ENCODE data around the gene NT5C3A.

Gene NT5C3A

DNA sequence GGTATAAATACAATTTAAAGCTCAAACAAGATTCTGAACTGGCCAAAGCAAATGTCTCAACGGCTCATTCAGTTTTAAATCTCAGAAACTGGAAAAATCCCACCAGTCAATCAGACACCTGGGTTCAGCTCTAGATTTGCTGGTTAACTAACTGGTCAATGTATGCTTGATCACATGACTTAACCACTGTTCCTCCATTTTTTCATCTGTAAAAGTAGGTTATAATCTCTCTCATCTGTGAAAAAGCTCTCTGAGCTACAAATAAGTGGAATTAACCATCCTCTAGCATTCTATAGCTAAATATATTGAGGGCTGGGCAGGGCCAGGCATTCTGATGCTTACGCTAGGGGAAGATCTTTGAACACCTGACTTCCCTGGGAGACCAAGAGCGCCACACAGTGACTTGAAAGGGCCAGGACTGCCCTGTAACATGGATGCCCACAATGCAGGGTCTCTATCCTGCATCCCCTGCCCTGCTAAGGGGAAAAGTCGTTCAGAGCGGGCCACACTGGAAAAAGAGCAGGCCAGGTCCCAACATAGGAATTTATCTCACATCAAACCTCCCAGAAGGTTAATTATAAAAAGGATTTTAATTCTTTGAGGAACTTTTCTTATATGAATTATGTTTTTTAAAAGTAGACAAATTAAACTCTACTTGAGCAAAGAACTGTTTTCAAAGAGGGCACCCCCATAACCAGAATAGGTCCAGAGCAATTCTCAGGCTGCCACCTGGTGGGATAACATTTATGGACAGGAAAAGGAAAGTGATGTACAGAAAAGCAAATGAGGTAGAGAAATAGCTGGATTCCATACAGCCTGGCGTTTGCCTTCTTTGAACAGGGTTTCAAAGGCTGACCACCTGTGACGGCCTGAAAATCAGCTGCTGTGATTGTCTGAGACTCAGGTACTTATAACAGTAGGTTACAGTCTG is 44.8 kb upstream of the NT5C3A start:
- TF ChIP-seq MZF1 (tag by site-specific recombination; IDR thresholded peaks at IDR 0.05; ENCODE audit: borderline replicate concordance) (no peak), EGR2 (tag by site-specific recombination; IDR thresholded peaks at IDR 0.05; ENCODE audit: low read depth) (no peak), ZNF777 (tag by site-specific recombination; IDR thresholded peaks at IDR 0.05; ENCODE audit: borderline replicate concordance) (no peak), ZNF654 (tag by site-specific recombination; IDR thresholded peaks at IDR 0.05; ENCODE audit: low read depth) (peak; percentile 26), ZNF792 (tag by site-specific recombination; IDR thresholded peaks at IDR 0.05) (no peak), ZBTB20 (tag by site-specific recombination; IDR thresholded peaks at IDR 0.05) (peak; percentile 65)
- ChIA-PET POLR2A (interaction anchor here (0.6 to 2.5 kb wide), 3 partner anchors 23 to 218 kb away, joined by 3 to 17 read pairs (median 5); partner anchors contain the start of genes BBS9 and NT5C3A), CTCF (interaction anchor here (0.5 to 3.7 kb wide), 27 partner anchors 10 to 560 kb away, joined by 3 to 22 read pairs (median 3); partner anchors contain the start of gene NT5C3A)
- Histone ChIP-seq H3K27ac (ENCODE audit: extremely low read depth, low read depth, low read length) (no peak overlapping the region), H3K4me1 (ENCODE audit: control insufficient read depth, insufficient read depth, low read length) (peaks cover 10% of the 10 kb centered on the region), H3K4me3 (ENCODE audit: low read depth, low read length) (peak overlapping the region; percentile 93), H3K36me3 (ENCODE audit: control insufficient read depth in 2 of 2, insufficient read depth in 1 of 2, low read length in 2 of 2) (peaks cover 7 to 12% of the 10 kb centered on the region in 2 experiments; a peak in 2 of 3 replicates), H3K9me3 (ENCODE audit: control insufficient read depth, insufficient read depth, low read depth, low read length) (no peaks in the 10 kb centered on the region)

DNA sequence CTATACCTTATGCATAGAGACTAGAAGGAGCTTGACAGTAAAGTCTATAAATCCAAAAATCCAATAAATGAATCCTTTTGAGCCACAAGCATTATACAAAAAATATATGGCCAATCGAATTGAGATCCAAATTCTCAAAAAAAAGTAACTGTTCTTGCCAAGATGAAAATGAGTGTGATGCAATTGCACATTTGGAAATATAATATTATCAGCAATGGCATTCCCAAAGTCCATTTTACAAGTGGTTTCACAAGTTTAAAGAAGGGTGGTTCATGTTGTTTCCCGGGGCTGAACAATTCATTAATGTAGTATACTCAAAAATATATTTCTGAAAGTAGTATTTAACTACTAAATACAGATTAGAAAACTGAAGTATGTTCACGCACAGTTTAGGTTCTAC is 39.3 kb upstream of the NT5C3A start:
- H3K36me3 ChIP-seq (ENCODE audit: control insufficient read depth in 2 of 2, insufficient read depth in 1 of 2, low read length in 2 of 2): peaks cover 31 to 58% of the 10 kb centered on the region in 2 experiments
- CTCF ChIA-PET: interaction anchor here (0.7 to 1.4 kb wide), 2 partner anchors 77 to 301 kb away, joined by 3 read pairs; no protein-coding TSS in a partner anchor

More for the DNA sequence above, 39.3 kb upstream of the NT5C3A start:
- Histone ChIP-seq H3K9me3 (ENCODE audit: control insufficient read depth, insufficient read depth, low read depth, low read length) (no peaks in the 10 kb centered on the region), H3K4me1 (ENCODE audit: control insufficient read depth, insufficient read depth, low read length) (no peaks in the 10 kb centered on the region), H3K4me3 (ENCODE audit: low read depth, low read length) (no peak overlapping the region), H3K27ac (ENCODE audit: extremely low read depth, low read depth, low read length) (no peak overlapping the region)
- POLR2A ChIA-PET: no interaction called here
- TF ChIP-seq SALL2 (tag by site-specific recombination; IDR thresholded peaks at IDR 0.05; ENCODE audit: borderline replicate concordance) (no peak), ZNF76 (tag by site-specific recombination; IDR thresholded peaks at IDR 0.05; ENCODE audit: borderline replicate concordance, low read depth) (no peak), ZNF416 (tag by site-specific recombination; IDR thresholded peaks at IDR 0.05) (no peak), ZNF121 (tag by site-specific recombination; IDR thresholded peaks at IDR 0.05) (no peak), ZIC2 (tag by site-specific recombination; IDR thresholded peaks at IDR 0.05) (no peak), ZNF621 (tag by site-specific recombination; IDR thresholded peaks at IDR 0.05) (no peak), HOXD13 (CRISPR knock-in tag; IDR thresholded peaks at IDR 0.05; ENCODE audit: borderline replicate concordance) (no peak), MEIS1 (CRISPR knock-in tag; IDR thresholded peaks at IDR 0.05; ENCODE audit: borderline replicate concordance) (no peak), ZNF350 (tag by site-specific recombination; IDR thresholded peaks at IDR 0.05) (no peak), ZNF302 (tag by site-specific recombination; IDR thresholded peaks at IDR 0.05; ENCODE audit: low read depth) (no peak)
- TF ChIP-seq, protein P1, sequence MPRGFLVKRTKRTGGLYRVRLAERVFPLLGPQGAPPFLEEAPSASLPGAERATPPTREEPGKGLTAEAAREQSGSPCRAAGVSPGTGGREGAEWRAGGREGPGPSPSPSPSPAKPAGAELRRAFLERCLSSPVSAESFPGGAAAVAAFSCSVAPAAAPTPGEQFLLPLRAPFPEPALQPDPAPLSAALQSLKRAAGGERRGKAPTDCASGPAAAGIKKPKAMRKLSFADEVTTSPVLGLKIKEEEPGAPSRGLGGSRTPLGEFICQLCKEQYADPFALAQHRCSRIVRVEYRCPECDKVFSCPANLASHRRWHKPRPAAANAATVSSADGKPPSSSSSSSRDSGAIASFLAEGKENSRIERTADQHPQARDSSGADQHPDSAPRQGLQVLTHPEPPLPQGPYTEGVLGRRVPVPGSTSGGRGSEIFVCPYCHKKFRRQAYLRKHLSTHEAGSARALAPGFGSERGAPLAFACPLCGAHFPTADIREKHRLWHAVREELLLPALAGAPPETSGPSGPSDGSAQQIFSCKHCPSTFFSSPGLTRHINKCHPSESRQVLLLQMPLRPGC (tag by site-specific recombination; IDR thresholded peaks at IDR 0.05): no peak
- TF ChIP-seq, protein P2, sequence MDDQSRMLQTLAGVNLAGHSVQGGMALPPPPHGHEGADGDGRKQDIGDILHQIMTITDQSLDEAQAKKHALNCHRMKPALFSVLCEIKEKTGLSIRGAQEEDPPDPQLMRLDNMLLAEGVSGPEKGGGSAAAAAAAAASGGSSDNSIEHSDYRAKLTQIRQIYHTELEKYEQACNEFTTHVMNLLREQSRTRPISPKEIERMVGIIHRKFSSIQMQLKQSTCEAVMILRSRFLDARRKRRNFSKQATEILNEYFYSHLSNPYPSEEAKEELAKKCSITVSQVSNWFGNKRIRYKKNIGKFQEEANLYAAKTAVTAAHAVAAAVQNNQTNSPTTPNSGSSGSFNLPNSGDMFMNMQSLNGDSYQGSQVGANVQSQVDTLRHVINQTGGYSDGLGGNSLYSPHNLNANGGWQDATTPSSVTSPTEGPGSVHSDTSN (CRISPR knock-in tag; IDR thresholded peaks at IDR 0.05): no peak
- TF ChIP-seq, protein P3, sequence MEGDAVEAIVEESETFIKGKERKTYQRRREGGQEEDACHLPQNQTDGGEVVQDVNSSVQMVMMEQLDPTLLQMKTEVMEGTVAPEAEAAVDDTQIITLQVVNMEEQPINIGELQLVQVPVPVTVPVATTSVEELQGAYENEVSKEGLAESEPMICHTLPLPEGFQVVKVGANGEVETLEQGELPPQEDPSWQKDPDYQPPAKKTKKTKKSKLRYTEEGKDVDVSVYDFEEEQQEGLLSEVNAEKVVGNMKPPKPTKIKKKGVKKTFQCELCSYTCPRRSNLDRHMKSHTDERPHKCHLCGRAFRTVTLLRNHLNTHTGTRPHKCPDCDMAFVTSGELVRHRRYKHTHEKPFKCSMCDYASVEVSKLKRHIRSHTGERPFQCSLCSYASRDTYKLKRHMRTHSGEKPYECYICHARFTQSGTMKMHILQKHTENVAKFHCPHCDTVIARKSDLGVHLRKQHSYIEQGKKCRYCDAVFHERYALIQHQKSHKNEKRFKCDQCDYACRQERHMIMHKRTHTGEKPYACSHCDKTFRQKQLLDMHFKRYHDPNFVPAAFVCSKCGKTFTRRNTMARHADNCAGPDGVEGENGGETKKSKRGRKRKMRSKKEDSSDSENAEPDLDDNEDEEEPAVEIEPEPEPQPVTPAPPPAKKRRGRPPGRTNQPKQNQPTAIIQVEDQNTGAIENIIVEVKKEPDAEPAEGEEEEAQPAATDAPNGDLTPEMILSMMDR (tag by site-specific recombination; IDR thresholded peaks at IDR 0.05): no peak
- TF ChIP-seq, protein P4, sequence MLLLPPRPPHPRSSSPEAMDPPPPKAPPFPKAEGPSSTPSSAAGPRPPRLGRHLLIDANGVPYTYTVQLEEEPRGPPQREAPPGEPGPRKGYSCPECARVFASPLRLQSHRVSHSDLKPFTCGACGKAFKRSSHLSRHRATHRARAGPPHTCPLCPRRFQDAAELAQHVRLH (tag by site-specific recombination; IDR thresholded peaks at IDR 0.05): no peak
- TF ChIP-seq, protein P5, sequence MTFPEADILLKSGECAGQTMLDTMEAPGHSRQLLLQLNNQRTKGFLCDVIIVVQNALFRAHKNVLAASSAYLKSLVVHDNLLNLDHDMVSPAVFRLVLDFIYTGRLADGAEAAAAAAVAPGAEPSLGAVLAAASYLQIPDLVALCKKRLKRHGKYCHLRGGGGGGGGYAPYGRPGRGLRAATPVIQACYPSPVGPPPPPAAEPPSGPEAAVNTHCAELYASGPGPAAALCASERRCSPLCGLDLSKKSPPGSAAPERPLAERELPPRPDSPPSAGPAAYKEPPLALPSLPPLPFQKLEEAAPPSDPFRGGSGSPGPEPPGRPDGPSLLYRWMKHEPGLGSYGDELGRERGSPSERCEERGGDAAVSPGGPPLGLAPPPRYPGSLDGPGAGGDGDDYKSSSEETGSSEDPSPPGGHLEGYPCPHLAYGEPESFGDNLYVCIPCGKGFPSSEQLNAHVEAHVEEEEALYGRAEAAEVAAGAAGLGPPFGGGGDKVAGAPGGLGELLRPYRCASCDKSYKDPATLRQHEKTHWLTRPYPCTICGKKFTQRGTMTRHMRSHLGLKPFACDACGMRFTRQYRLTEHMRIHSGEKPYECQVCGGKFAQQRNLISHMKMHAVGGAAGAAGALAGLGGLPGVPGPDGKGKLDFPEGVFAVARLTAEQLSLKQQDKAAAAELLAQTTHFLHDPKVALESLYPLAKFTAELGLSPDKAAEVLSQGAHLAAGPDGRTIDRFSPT (tag by site-specific recombination; IDR thresholded peaks at IDR 0.05): no peak

All from HEK293 (cell line).